ENCODE measurements around the gene RSL24D1. TPM values are rescaled to one million over a fixed set of nuclear protein-coding genes. Genes with fewer than 3 reads are reported as not detected.

Gene RSL24D1
- total RNA-seq, 1 experiment from 2014 or later, result 111 TPM

- H3K4me3 Mint-ChIP-seq, result no peak overlapping the region
- Histone ChIP-seq H2BK15ac (ENCODE audit: low read depth, low read length) (no peak overlapping the region), H3K9me3 (ENCODE audit: control insufficient read depth, low read depth, low read length) (no peaks in the 10 kb centered on the region), H2BK120ac (ENCODE audit: low read depth, low read length, poor library complexity, severe bottlenecking) (no peak overlapping the region), H3K14ac (ENCODE audit: insufficient read depth, low read length) (peak overlapping the region; percentile 96; the same call in 1 of the 2 replicates), H4K91ac (ENCODE audit: insufficient read length, low read depth, low read length) (peak overlapping the region; percentile 30), H2AK5ac (ENCODE audit: insufficient read length, low read length) (no peak overlapping the region), H2BK12ac (ENCODE audit: insufficient read length, low read depth, low read length) (no peak overlapping the region), H4K5ac (ENCODE audit: insufficient read length, low read depth, low read length) (no peak overlapping the region), H3K4ac (ENCODE audit: low read depth, low read length) (no peak overlapping the region), H3T11ph (ENCODE audit: low read length) (no peak overlapping the region), H3K79me2 (ENCODE audit: insufficient read depth, low read length) (peaks cover 37% of the 10 kb centered on the region), H4K8ac (replicated peaks; ENCODE audit: insufficient read length, low read depth, low read length) (no peak overlapping the region), H2BK20ac (ENCODE audit: low read depth, low read length, poor library complexity, severe bottlenecking) (no peak overlapping the region), H3K9ac (ENCODE audit: extremely low read depth, insufficient read length, low read length) (peak overlapping the region; percentile 96), H4K20me1 (ENCODE audit: control insufficient read depth, insufficient read depth, insufficient read length) (no peaks in the 10 kb centered on the region), H3K56ac (ENCODE audit: insufficient read length, low read depth, low read length) (no peak overlapping the region), H3K4me1 (ENCODE audit: insufficient read depth, low read length) (no peaks in the 10 kb centered on the region), H3K23me2 (ENCODE audit: insufficient read length, low read depth, low read length, poor library complexity, severe bottlenecking) (peaks cover 3% of the 10 kb centered on the region), H2AFZ (ENCODE audit: low read length) (no peak overlapping the region), H3K27me3 (ENCODE audit: insufficient read depth, low read length) (no peaks in the 10 kb centered on the region), H3K4me2 (ENCODE audit: insufficient read depth, insufficient read length, low read length) (peak overlapping the region; percentile 86), H3K18ac (ENCODE audit: insufficient read length, low read depth, low read length) (peak overlapping the region; percentile 90), H3K27ac (ENCODE audit: insufficient read length, low read depth, low read length) (no peak overlapping the region), H3K23ac (ENCODE audit: insufficient read length, low read depth, low read length) (no peak overlapping the region), H3K79me1 (ENCODE audit: insufficient read depth, low read depth, low read length, poor library complexity, severe bottlenecking) (peaks cover 6% of the 10 kb centered on the region), H2BK5ac (ENCODE audit: insufficient read length, low read length) (no peak overlapping the region)
- H3K27me3 Mint-ChIP-seq (ENCODE audit: low read depth), result no peaks in the 10 kb centered on the region
- TF ChIP-seq CTCF (conservative IDR thresholded peaks at IDR 0.05), result no peak
- WGBS (ENCODE audit: extremely low coverage, insufficient read length, low lambda C conversion rate), result no CpG with 5 or more reads among the region's 9 CpGs
- DNase-seq, result no peak
- no peak overlapping the region for H3K27ac Mint-ChIP-seq
- peaks cover 9 to 11% of the 10 kb centered on the region in 2 experiments; a peak in 4 of 5 replicates for H3K9me3 Mint-ChIP-seq
- H3K4me1 Mint-ChIP-seq, result peaks cover 0 to 3% of the 10 kb centered on the region in 2 experiments; a peak in 2 of 4 replicates
- peaks cover 10 to 35% (median 24%) of the 10 kb centered on the region in 3 experiments; a peak in 6 of 7 replicates for H3K36me3 Mint-ChIP-seq (ENCODE audit: insufficient read depth in 1 of 3, low read depth in 3 of 3)
Observed at GRCh38 chr15:55195996-55196395, 745 bp downstream of the RSL24D1 start.

Data from H9 (cell line).